Measurements from ENCODE around the gene SERTM1. TPM values are rescaled to one million over a fixed set of nuclear protein-coding genes. Genes with fewer than 3 reads are reported as not detected.

Gene SERTM1
- total and polyA plus RNA-seq, 2 donors (not counting 3 experiments of a cell fraction or from before 2014, with no cell fraction given) = 0.06 TPM; not detected in 1

GRCh38 chr13:36715841-36716240, 42.0 kb downstream of the SERTM1 start:
- FAIRE-seq (no peak), DNase-seq (ENCODE audit: low read depth, low spot score) (no peak)
- H4K20me1 ChIP-seq (replicated peaks; ENCODE audit: control insufficient read depth, extremely low read depth, insufficient read depth, low read length) = no peaks in the 10 kb centered on the region
- H3K79me2 ChIP-seq (ENCODE audit: control insufficient read depth, insufficient read depth, low read length) = no peaks in the 10 kb centered on the region
- H3K27ac ChIP-seq (ENCODE audit: insufficient read depth, low read depth, low read length) = no peak overlapping the region
- H3K9ac ChIP-seq (replicated peaks; ENCODE audit: extremely low read depth, insufficient read depth, low read length) = no peak overlapping the region
- POLR2A ChIA-PET = no interaction called here
- no peak overlapping the region for H2AFZ ChIP-seq (ENCODE audit: low read depth, low read length)
- intact Hi-C loops (cut with micrococcal nuclease) (no loop called here), dilution Hi-C loops (cut with MboI; ENCODE audit: extremely low pct_ligation_motif_present, low sequenced_read_pairs) (no loop called here)
- TF ChIP-seq EZH2 (IDR thresholded peaks at IDR 0.05; ENCODE audit: borderline replicate concordance, low read depth, low read length, severe bottlenecking) (no peak), FOS (IDR thresholded peaks at IDR 0.05; ENCODE audit: borderline replicate concordance, insufficient read depth, low read length) (no peak), JUN (IDR thresholded peaks at IDR 0.05; ENCODE audit: borderline replicate concordance, insufficient read depth, insufficient read length, low read depth) (no peak), GATA2 (IDR thresholded peaks at IDR 0.05; ENCODE audit: insufficient read depth, insufficient read length, low read depth, low read length) (no peak), MYC (IDR thresholded peaks at IDR 0.05; ENCODE audit: low read depth, low read length) (no peak), POLR2A (IDR thresholded peaks at IDR 0.05; ENCODE audit: low read depth, low read length) (no peak), POLR2AphosphoS5 (IDR thresholded peaks at IDR 0.05; ENCODE audit: insufficient read depth, low read depth, low read length) (no peak), MAX (IDR thresholded peaks at IDR 0.05; ENCODE audit: insufficient read depth, insufficient read length) (no peak)
- TF ChIP-seq, protein P1, sequence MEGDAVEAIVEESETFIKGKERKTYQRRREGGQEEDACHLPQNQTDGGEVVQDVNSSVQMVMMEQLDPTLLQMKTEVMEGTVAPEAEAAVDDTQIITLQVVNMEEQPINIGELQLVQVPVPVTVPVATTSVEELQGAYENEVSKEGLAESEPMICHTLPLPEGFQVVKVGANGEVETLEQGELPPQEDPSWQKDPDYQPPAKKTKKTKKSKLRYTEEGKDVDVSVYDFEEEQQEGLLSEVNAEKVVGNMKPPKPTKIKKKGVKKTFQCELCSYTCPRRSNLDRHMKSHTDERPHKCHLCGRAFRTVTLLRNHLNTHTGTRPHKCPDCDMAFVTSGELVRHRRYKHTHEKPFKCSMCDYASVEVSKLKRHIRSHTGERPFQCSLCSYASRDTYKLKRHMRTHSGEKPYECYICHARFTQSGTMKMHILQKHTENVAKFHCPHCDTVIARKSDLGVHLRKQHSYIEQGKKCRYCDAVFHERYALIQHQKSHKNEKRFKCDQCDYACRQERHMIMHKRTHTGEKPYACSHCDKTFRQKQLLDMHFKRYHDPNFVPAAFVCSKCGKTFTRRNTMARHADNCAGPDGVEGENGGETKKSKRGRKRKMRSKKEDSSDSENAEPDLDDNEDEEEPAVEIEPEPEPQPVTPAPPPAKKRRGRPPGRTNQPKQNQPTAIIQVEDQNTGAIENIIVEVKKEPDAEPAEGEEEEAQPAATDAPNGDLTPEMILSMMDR (IDR thresholded peaks at IDR 0.05; ENCODE audit: extremely low read depth in 1 of 2, insufficient read depth in 1 of 2, low read depth in 1 of 2, low read length in 2 of 2) = no peak
- no TSS peak for BruUV-seq (replicated peaks)
- H3K4me1 ChIP-seq (ENCODE audit: control insufficient read depth, extremely low read depth, insufficient read depth, low read length) = peaks cover 3% of the 10 kb centered on the region
- no peak overlapping the region for H3K4me3 ChIP-seq (replicated peaks in 1 of 3; ENCODE audit: insufficient read depth in 1 of 3, low read depth in 1 of 3, low read length in 3 of 3)
- H3K27me3 ChIP-seq (ENCODE audit: control insufficient read depth in 2 of 2, insufficient read depth in 2 of 2, low read length in 2 of 2) = peaks cover 8 to 14% of the 10 kb centered on the region in 2 experiments
- H3K4me2 ChIP-seq (ENCODE audit: insufficient read depth, low read length) = no peak overlapping the region
- H3K36me3 ChIP-seq (ENCODE audit: control insufficient read depth in 2 of 2, extremely low read depth in 1 of 2, insufficient read depth in 2 of 2, low read length in 2 of 2) = no peaks in the 10 kb centered on the region
- H3K9me1 ChIP-seq (replicated peaks; ENCODE audit: control insufficient read depth, extremely low read depth, insufficient read depth, low read length) = no peaks in the 10 kb centered on the region
- CTCF ChIA-PET = no interaction called here
- H3K9me3 ChIP-seq (replicated peaks; ENCODE audit: control insufficient read depth, insufficient read depth, low read length) = no peaks in the 10 kb centered on the region

Data from endothelial cell of umbilical vein (primary cell).